ENCODE measurements around the gene DMKN.

Gene DMKN
- total RNA-seq = 0 to 0.61 reads per million in 2 donors

GRCh38 chr19:35513628-35514281 lies at the start of gene DMKN:
DMKN (minus strand) TSS chr19:35513649; CDS start chr19:35513475, 174 bp downstream.
- DNase-seq = no peak

GRCh38 chr19:35562776-35563175 lies 49.3 kb upstream of the DMKN start:
- no peak for DNase-seq

- no peak for DNase-seq
Observed at GRCh38 chr19:35562336-35562735, 48.9 kb upstream of the DMKN start.

GRCh38 chr19:35561436-35561835 lies 48.0 kb upstream of the DMKN start:
- DNase-seq = no peak

GRCh38 chr19:35560677-35561076 lies 47.2 kb upstream of the DMKN start:
- DNase-seq = no peak

- no peak for DNase-seq
Observed at GRCh38 chr19:35560271-35560670, 46.8 kb upstream of the DMKN start.

- no peak for DNase-seq
Observed at GRCh38 chr19:35559781-35560180, 46.3 kb upstream of the DMKN start.

GRCh38 chr19:35559281-35559659 lies 45.8 kb upstream of the DMKN start:
- DNase-seq = no peak

GRCh38 chr19:35558400-35559280 lies 45.2 kb upstream of the DMKN start:
- DNase-seq = no peak

- peak in 4 of 5 experiments; percentile 18 to 55 (median 26) for DNase-seq
Observed at GRCh38 chr19:35557539-35558399, 44.3 kb upstream of the DMKN start.

GRCh38 chr19:35556846-35557538 lies 43.5 kb upstream of the DMKN start:
- no peak for DNase-seq

- DNase-seq = no peak
Observed at GRCh38 chr19:35556025-35556590, 42.7 kb upstream of the DMKN start.

- DNase-seq = no peak
Observed at GRCh38 chr19:35555301-35556005, 42.0 kb upstream of the DMKN start.

- DNase-seq = no peak
Observed at GRCh38 chr19:35554076-35554475, 40.6 kb upstream of the DMKN start.

GRCh38 chr19:35553385-35554000 lies 40.0 kb upstream of the DMKN start:
- no peak for DNase-seq

GRCh38 chr19:35552534-35553384 lies 39.3 kb upstream of the DMKN start:
- no peak for DNase-seq

- DNase-seq = no peak
Observed at GRCh38 chr19:35551091-35551810, 37.8 kb upstream of the DMKN start.

GRCh38 chr19:35549879-35550523 lies 36.6 kb upstream of the DMKN start:
- no peak for DNase-seq
